H9 (cell line): Measurements from ENCODE around the gene SORCS2. TPM values are rescaled to one million over a fixed set of nuclear protein-coding genes. Genes with fewer than 3 reads are reported as not detected.

Experiments
- DNase-seq: peaks from one replicate; pipeline ENCODE4 v3.0.0-alpha.2; 2017
- H2AFZ ChIP-seq: one replicate; pipeline ENCODE4 v1.6.1; 2013; ENCODE audit warnings: mild to moderate bottlenecking, low read length, control low read depth, moderate library complexity
- H2AK5ac ChIP-seq: 2 replicates; pipeline ENCODE4 v1.6.1; 2013; ENCODE audit warnings: low read length, control low read depth, mixed read lengths; ENCODE audit not compliant: insufficient read length
- H2BK120ac ChIP-seq: one replicate; pipeline ENCODE4 v1.6.1; 2013; ENCODE audit warnings: low read depth, mild to moderate bottlenecking, low read length, control low read depth, inconsistent platforms; ENCODE audit not compliant: poor library complexity, severe bottlenecking
- H2BK12ac ChIP-seq: 2 replicates; pipeline ENCODE4 v1.6.1; 2013; ENCODE audit warnings: low read length, control low read depth, mixed read lengths, low read depth; ENCODE audit not compliant: insufficient read length
- H2BK15ac ChIP-seq: 2 replicates; pipeline ENCODE4 v1.6.1; 2013; ENCODE audit warnings: low read depth, low read length, control low read depth
- H2BK20ac ChIP-seq: one replicate; pipeline ENCODE4 v1.6.1; 2013; ENCODE audit warnings: low read depth, mild to moderate bottlenecking, low read length, control low read depth, inconsistent platforms; ENCODE audit not compliant: poor library complexity, severe bottlenecking
- H2BK5ac ChIP-seq: 2 replicates; pipeline ENCODE4 v1.6.1; 2013; ENCODE audit warnings: low read length, control low read depth, mixed read lengths; ENCODE audit not compliant: insufficient read length
- H3K14ac ChIP-seq: 2 replicates; pipeline ENCODE4 v1.6.1; 2013; ENCODE audit warnings: low read length, control low read depth; ENCODE audit not compliant: insufficient read depth
- H3K18ac ChIP-seq: 2 replicates; pipeline ENCODE4 v1.6.1; 2013; ENCODE audit warnings: low read depth, mild to moderate bottlenecking, mixed read lengths, low read length, control low read depth; ENCODE audit not compliant: insufficient read length
- H3K23ac ChIP-seq: 2 replicates; pipeline ENCODE4 v1.6.1; 2013; ENCODE audit warnings: low read length, control low read depth, mixed read lengths, low read depth; ENCODE audit not compliant: insufficient read length
- H3K23me2 ChIP-seq: 2 replicates; pipeline ENCODE4 v1.6.1; 2013; ENCODE audit warnings: low read depth, mild to moderate bottlenecking, mixed read lengths, low read length, control low read depth; ENCODE audit not compliant: insufficient read length, poor library complexity, severe bottlenecking
- H3K27ac ChIP-seq: 2 replicates; pipeline ENCODE4 v1.5.1; 2013; ENCODE audit warnings: low read length, control low read depth, mixed read lengths, low read depth; ENCODE audit not compliant: insufficient read length
- H3K27me3 ChIP-seq: 2 replicates; pipeline ENCODE4 v1.6.1; 2013; ENCODE audit warnings: low read length, control low read depth, inconsistent platforms; ENCODE audit not compliant: insufficient read depth
- H3K4ac ChIP-seq: 2 replicates; pipeline ENCODE4 v1.6.1; 2013; ENCODE audit warnings: low read depth, mild to moderate bottlenecking, control low read depth, inconsistent platforms, low read length, moderate library complexity
- H3K4me1 ChIP-seq: 2 replicates; pipeline ENCODE4 v1.6.1; 2013; ENCODE audit warnings: low read length, control low read depth, inconsistent platforms; ENCODE audit not compliant: insufficient read depth
- H3K4me2 ChIP-seq: 2 replicates; pipeline ENCODE4 v1.6.1; 2013; ENCODE audit warnings: low read length, control low read depth, mixed read lengths; ENCODE audit not compliant: insufficient read length, insufficient read depth
- H3K56ac ChIP-seq: 2 replicates; pipeline ENCODE4 v1.6.1; 2013; ENCODE audit warnings: low read depth, mild to moderate bottlenecking, mixed read lengths, low read length, control low read depth; ENCODE audit not compliant: insufficient read length
- H3K79me1 ChIP-seq: 2 replicates; pipeline ENCODE4 v1.6.1; 2013; ENCODE audit warnings: low read depth, mild to moderate bottlenecking, moderate library complexity, low read length, control low read depth, inconsistent platforms; ENCODE audit not compliant: insufficient read depth, poor library complexity, severe bottlenecking
- H3K79me2 ChIP-seq: 2 replicates; pipeline ENCODE4 v1.6.1; 2013; ENCODE audit warnings: low read length, control low read depth, inconsistent platforms; ENCODE audit not compliant: insufficient read depth
- H3K9ac ChIP-seq: 2 replicates; pipeline ENCODE4 v1.6.1; 2013; ENCODE audit warnings: low read length, control low read depth, mixed read lengths; ENCODE audit not compliant: insufficient read length; ENCODE audit errors: extremely low read depth
- H3K9me3 ChIP-seq: one replicate; pipeline ENCODE4 v1.6.1; 2013; ENCODE audit warnings: low read depth, low read length, inconsistent platforms; ENCODE audit not compliant: control insufficient read depth
- H3T11ph ChIP-seq: one replicate; pipeline ENCODE4 v1.6.1; 2013; ENCODE audit warnings: mild to moderate bottlenecking, low read length, control low read depth, inconsistent platforms
- H4K20me1 ChIP-seq: one replicate; pipeline ENCODE4 v1.6.1; 2013; ENCODE audit not compliant: control insufficient read depth, insufficient read length, insufficient read depth
- H4K5ac ChIP-seq: 2 replicates; pipeline ENCODE4 v1.6.1; 2013; ENCODE audit warnings: low read depth, mild to moderate bottlenecking, mixed read lengths, low read length, control low read depth; ENCODE audit not compliant: insufficient read length
- H4K8ac ChIP-seq: replicated peaks from 2 replicates; pipeline ENCODE4 v1.6.1; 2013; ENCODE audit warnings: low read length, control low read depth, mixed read lengths, low read depth; ENCODE audit not compliant: insufficient read length
- H4K91ac ChIP-seq: 2 replicates; pipeline ENCODE4 v1.6.1; 2013; ENCODE audit warnings: low read depth, mild to moderate bottlenecking, moderate library complexity, mixed read lengths, low read length, control low read depth; ENCODE audit not compliant: insufficient read length
- H3K27ac Mint-ChIP-seq, 3 experiments: 2 replicates in 2 of 3; 3 replicates in 1 of 3; pipeline ENCODE4 v1.8.0; 2020 to 2021; ENCODE audit warnings: mixed read lengths in 3 of 3, mild to moderate bottlenecking in 1 of 3, moderate library complexity in 1 of 3
- H3K27me3 Mint-ChIP-seq: 2 replicates; pipeline ENCODE4 v1.8.0; 2021; ENCODE audit warnings: low read depth, mild to moderate bottlenecking, moderate library complexity, mixed read lengths
- H3K36me3 Mint-ChIP-seq, 3 experiments: 2 replicates in 2 of 3; 3 replicates in 1 of 3; pipeline ENCODE4 v1.8.0; 2020 to 2021; ENCODE audit warnings: low read depth in 3 of 3, mixed read lengths in 3 of 3; ENCODE audit not compliant: insufficient read depth in 1 of 3
- H3K4me1 Mint-ChIP-seq, 2 experiments: 2 replicates each; pipeline ENCODE4 v1.8.0; 2020; ENCODE audit warnings: mixed read lengths in 2 of 2
- H3K4me3 Mint-ChIP-seq, 2 experiments: 2 replicates in 1 of 2; 3 replicates in 1 of 2; pipeline ENCODE4 v1.8.0; 2020 to 2021; ENCODE audit warnings: mild to moderate bottlenecking in 2 of 2, mixed read lengths in 2 of 2, moderate library complexity in 1 of 2
- H3K9me3 Mint-ChIP-seq, 2 experiments: 2 replicates in 1 of 2; 3 replicates in 1 of 2; pipeline ENCODE4 v1.8.0; 2020; ENCODE audit warnings: mild to moderate bottlenecking in 2 of 2, mixed read lengths in 2 of 2, moderate library complexity in 1 of 2
- CTCF ChIP-seq: fragments of 200-600 bp; sonication (generic); conservative IDR thresholded peaks from 3 replicates; pipeline ENCODE4 v1.8.0; 2021; ENCODE audit warnings: antibody characterized with exemption, mild to moderate bottlenecking
- WGBS: extraction: QIAGEN DNeasy Blood & Tissue Kit; methylation state at CpG from one replicate; pipeline ENCODE4 v1.1.7; 2013; ENCODE audit warnings: missing lambda C conversion rate, low lambda C conversion rate, mixed read lengths; ENCODE audit not compliant: insufficient read length; ENCODE audit errors: extremely low coverage; 5-methylcytosine and 5-hydroxymethylcytosine counted together
- total RNA-seq: library from RNA; stranded (reverse); gene quantifications from 2 replicates; pipeline ENCODE4 v1.2.1, GENCODE V29; 2021

The SORCS2 gene
- total RNA-seq, 1 experiment from 2014 or later: 0.57 TPM

DNA sequence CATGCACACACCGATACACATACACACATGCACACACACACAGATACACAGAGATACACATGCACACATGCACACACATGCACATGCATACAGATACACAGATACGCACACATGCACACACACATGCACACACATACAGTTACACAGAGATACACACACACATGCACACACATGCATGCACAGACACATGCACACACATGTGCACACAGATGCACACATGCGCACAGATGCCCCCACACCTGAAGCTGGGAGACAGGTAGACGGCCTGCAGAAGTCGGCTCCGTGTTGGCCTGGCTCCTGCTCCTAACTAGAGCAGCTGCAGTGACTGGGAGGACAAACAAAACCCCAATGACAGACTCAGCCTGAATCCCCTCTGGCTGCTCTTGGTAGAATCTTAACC, 195.6 kb downstream of the SORCS2 start:
- Histone ChIP-seq H3K79me2 (no peaks in the 10 kb centered on the region), H3K23ac (no peak overlapping the region), H2BK12ac (no peak overlapping the region), H3K23me2 (no peaks in the 10 kb centered on the region), H4K8ac (no peak overlapping the region), H2AK5ac (no peak overlapping the region), H3K27me3 (no peaks in the 10 kb centered on the region), H2BK120ac (no peak overlapping the region), H3K27ac (no peak overlapping the region), H3K9ac (no peak overlapping the region), H3K4ac (no peak overlapping the region), H3K9me3 (no peaks in the 10 kb centered on the region), H2BK5ac (no peak overlapping the region), H4K5ac (no peak overlapping the region), H2BK15ac (no peak overlapping the region), H4K20me1 (no peaks in the 10 kb centered on the region), H3T11ph (no peak overlapping the region), H3K56ac (no peak overlapping the region), H3K4me1 (no peaks in the 10 kb centered on the region), H2AFZ (no peak overlapping the region), H3K4me2 (no peak overlapping the region), H2BK20ac (no peak overlapping the region), H3K79me1 (no peaks in the 10 kb centered on the region), H3K14ac (no peak overlapping the region), H3K18ac (no peak overlapping the region), H4K91ac (no peak overlapping the region)
- DNase-seq: peak; percentile 27
- WGBS: no CpG with 5 or more reads among the region's 6 CpGs
- peaks cover 3% of the 10 kb centered on the region in 2 experiments; a peak in 2 of 4 replicates for H3K4me1 Mint-ChIP-seq
- H3K36me3 Mint-ChIP-seq: no peaks in the 10 kb centered on the region
- no peak overlapping the region for H3K27ac Mint-ChIP-seq
- no peak for TF ChIP-seq CTCF
- peaks cover 4% of the 10 kb centered on the region for H3K27me3 Mint-ChIP-seq
- H3K9me3 Mint-ChIP-seq: peaks cover 3 to 9% of the 10 kb centered on the region in 2 experiments; a peak in 3 of 5 replicates
- no peak overlapping the region for H3K4me3 Mint-ChIP-seq
